Measurements from ENCODE around the gene SPAG16.
"Not testable (repeated sequence)": the region's sequence is repeated elsewhere in the genome, so short reads cannot be mapped to it uniquely, and the experiment has no call there.

Gene SPAG16

GRCh38 chr2:213627835-213628460, 343.7 kb downstream of the SPAG16 start:
- no peaks in the 10 kb centered on the region for H3K36me3 ChIP-seq (ENCODE audit: control insufficient read depth, insufficient read depth, low read length)
- WGBS, 2 experiments (ENCODE audit: insufficient coverage in 2 of 2), result 93% methylated on average over 2 of the region's 2 CpGs; no CpG with 5 or more reads in 1 of the 2 experiments
- peaks cover 4% of the 10 kb centered on the region for H3K9me3 ChIP-seq (ENCODE audit: control insufficient read depth, low read length)
- H3K4me1 ChIP-seq (ENCODE audit: control insufficient read depth, insufficient read depth, low read length, poor library complexity, severe bottlenecking), result no peaks in the 10 kb centered on the region
- no peak overlapping the region for H3K4me3 ChIP-seq (ENCODE audit: extremely low read depth, insufficient read depth, low read length, poor library complexity, severe bottlenecking)
- H3K27ac ChIP-seq (ENCODE audit: low read depth, low read length, severe bottlenecking), result no peak overlapping the region

- Histone ChIP-seq H3K36me3 (ENCODE audit: control insufficient read depth, insufficient read depth, low read length) (no peaks in the 10 kb centered on the region), H3K27ac (ENCODE audit: low read depth, low read length, severe bottlenecking) (no peak overlapping the region), H3K4me1 (ENCODE audit: control insufficient read depth, insufficient read depth, low read length, poor library complexity, severe bottlenecking) (no peaks in the 10 kb centered on the region), H3K4me3 (ENCODE audit: extremely low read depth, insufficient read depth, low read length, poor library complexity, severe bottlenecking) (no peak overlapping the region), H3K9me3 (ENCODE audit: control insufficient read depth, low read length) (no peaks in the 10 kb centered on the region)
- 86 to 90% methylated on average over 1 to 2 of the region's 3 CpGs for WGBS, 2 experiments (ENCODE audit: insufficient coverage in 2 of 2)
Measured at GRCh38 chr2:213640738-213641425, 356.6 kb downstream of the SPAG16 start.

- no peaks in the 10 kb centered on the region for H3K4me1 ChIP-seq (ENCODE audit: control insufficient read depth, insufficient read depth, low read length, poor library complexity, severe bottlenecking)
- H3K36me3 ChIP-seq (ENCODE audit: control insufficient read depth, insufficient read depth, low read length), result no peaks in the 10 kb centered on the region
- H3K4me3 ChIP-seq (ENCODE audit: extremely low read depth, insufficient read depth, low read length, poor library complexity, severe bottlenecking), result no peak overlapping the region
- H3K27ac ChIP-seq (ENCODE audit: low read depth, low read length, severe bottlenecking), result no peak overlapping the region
- H3K9me3 ChIP-seq (ENCODE audit: control insufficient read depth, low read length), result no peaks in the 10 kb centered on the region
- 87 to 89% methylated on average over 3 of the region's 4 CpGs for WGBS, 2 experiments (ENCODE audit: insufficient coverage in 2 of 2)
Measured at GRCh38 chr2:213644926-213645325, 360.7 kb downstream of the SPAG16 start.

GRCh38 chr2:213649176-213649575, 364.9 kb downstream of the SPAG16 start:
- Histone ChIP-seq H3K27ac (ENCODE audit: low read depth, low read length, severe bottlenecking) (no peak overlapping the region), H3K9me3 (ENCODE audit: control insufficient read depth, low read length) (no peaks in the 10 kb centered on the region), H3K4me3 (ENCODE audit: extremely low read depth, insufficient read depth, low read length, poor library complexity, severe bottlenecking) (no peak overlapping the region), H3K4me1 (ENCODE audit: control insufficient read depth, insufficient read depth, low read length, poor library complexity, severe bottlenecking) (no peaks in the 10 kb centered on the region), H3K36me3 (ENCODE audit: control insufficient read depth, insufficient read depth, low read length) (no peaks in the 10 kb centered on the region)
- WGBS, 2 experiments (ENCODE audit: insufficient coverage in 2 of 2), result no CpG with 5 or more reads among the region's 2 CpGs

- Histone ChIP-seq H3K27ac (ENCODE audit: low read depth, low read length, severe bottlenecking) (no peak overlapping the region), H3K4me1 (ENCODE audit: control insufficient read depth, insufficient read depth, low read length, poor library complexity, severe bottlenecking) (no peaks in the 10 kb centered on the region), H3K4me3 (ENCODE audit: extremely low read depth, insufficient read depth, low read length, poor library complexity, severe bottlenecking) (no peak overlapping the region), H3K36me3 (ENCODE audit: control insufficient read depth, insufficient read depth, low read length) (no peaks in the 10 kb centered on the region), H3K9me3 (ENCODE audit: control insufficient read depth, low read length) (peaks cover 16% of the 10 kb centered on the region)
Measured at GRCh38 chr2:213664817-213665216, 380.6 kb downstream of the SPAG16 start.

GRCh38 chr2:213669657-213670056, 385.4 kb downstream of the SPAG16 start:
- Histone ChIP-seq H3K4me1 (ENCODE audit: control insufficient read depth, insufficient read depth, low read length, poor library complexity, severe bottlenecking) (no peaks in the 10 kb centered on the region), H3K4me3 (ENCODE audit: extremely low read depth, insufficient read depth, low read length, poor library complexity, severe bottlenecking) (no peak overlapping the region), H3K9me3 (ENCODE audit: control insufficient read depth, low read length) (peaks cover 4% of the 10 kb centered on the region), H3K27ac (ENCODE audit: low read depth, low read length, severe bottlenecking) (no peak overlapping the region), H3K36me3 (ENCODE audit: control insufficient read depth, insufficient read depth, low read length) (no peaks in the 10 kb centered on the region)
- 60 to 93% methylated on average over 1 to 3 of the region's 4 CpGs for WGBS, 2 experiments (ENCODE audit: insufficient coverage in 2 of 2)

GRCh38 chr2:213678437-213679218, 394.4 kb downstream of the SPAG16 start:
- WGBS, 2 experiments (ENCODE audit: insufficient coverage in 2 of 2), result 87 to 93% methylated on average over 3 to 5 of the region's 6 CpGs
- Histone ChIP-seq H3K4me3 (ENCODE audit: extremely low read depth, insufficient read depth, low read length, poor library complexity, severe bottlenecking) (no peak overlapping the region), H3K9me3 (ENCODE audit: control insufficient read depth, low read length) (peaks cover 14% of the 10 kb centered on the region), H3K36me3 (ENCODE audit: control insufficient read depth, insufficient read depth, low read length) (no peaks in the 10 kb centered on the region), H3K4me1 (ENCODE audit: control insufficient read depth, insufficient read depth, low read length, poor library complexity, severe bottlenecking) (no peaks in the 10 kb centered on the region), H3K27ac (ENCODE audit: low read depth, low read length, severe bottlenecking) (no peak overlapping the region)

GRCh38 chr2:213679894-213680293, 395.6 kb downstream of the SPAG16 start:
- H3K4me3 ChIP-seq (ENCODE audit: extremely low read depth, insufficient read depth, low read length, poor library complexity, severe bottlenecking), result no peak overlapping the region
- H3K4me1 ChIP-seq (ENCODE audit: control insufficient read depth, insufficient read depth, low read length, poor library complexity, severe bottlenecking), result no peaks in the 10 kb centered on the region
- peaks cover 14% of the 10 kb centered on the region for H3K9me3 ChIP-seq (ENCODE audit: control insufficient read depth, low read length)
- WGBS, 2 experiments (ENCODE audit: insufficient coverage in 2 of 2), result no CpG with 5 or more reads among the region's 1 CpG
- H3K27ac ChIP-seq (ENCODE audit: low read depth, low read length, severe bottlenecking), result no peak overlapping the region
- H3K36me3 ChIP-seq (ENCODE audit: control insufficient read depth, insufficient read depth, low read length), result no peaks in the 10 kb centered on the region

GRCh38 chr2:213682276-213682675, 398.0 kb downstream of the SPAG16 start:
- WGBS, 2 experiments (ENCODE audit: insufficient coverage in 2 of 2), result 90 to 94% methylated on average over 2 of the region's 2 CpGs
- no peaks in the 10 kb centered on the region for H3K36me3 ChIP-seq (ENCODE audit: control insufficient read depth, insufficient read depth, low read length)
- H3K9me3 ChIP-seq (ENCODE audit: control insufficient read depth, low read length), result peaks cover 14% of the 10 kb centered on the region
- no peak overlapping the region for H3K27ac ChIP-seq (ENCODE audit: low read depth, low read length, severe bottlenecking)
- H3K4me1 ChIP-seq (ENCODE audit: control insufficient read depth, insufficient read depth, low read length, poor library complexity, severe bottlenecking), result no peaks in the 10 kb centered on the region
- no peak overlapping the region for H3K4me3 ChIP-seq (ENCODE audit: extremely low read depth, insufficient read depth, low read length, poor library complexity, severe bottlenecking)

- Histone ChIP-seq H3K4me3 (ENCODE audit: extremely low read depth, insufficient read depth, low read length, poor library complexity, severe bottlenecking) (no peak overlapping the region), H3K27ac (ENCODE audit: low read depth, low read length, severe bottlenecking) (no peak overlapping the region), H3K4me1 (ENCODE audit: control insufficient read depth, insufficient read depth, low read length, poor library complexity, severe bottlenecking) (no peaks in the 10 kb centered on the region), H3K36me3 (ENCODE audit: control insufficient read depth, insufficient read depth, low read length) (no peaks in the 10 kb centered on the region), H3K9me3 (ENCODE audit: control insufficient read depth, low read length) (no peaks in the 10 kb centered on the region)
Measured at GRCh38 chr2:213688133-213688532, 403.9 kb downstream of the SPAG16 start.

GRCh38 chr2:213688825-213689224, 404.6 kb downstream of the SPAG16 start:
- not testable (repeated sequence) for H3K9me3 ChIP-seq (ENCODE audit: control insufficient read depth, low read length); H3K27ac ChIP-seq (ENCODE audit: low read depth, low read length, severe bottlenecking); H3K36me3 ChIP-seq (ENCODE audit: control insufficient read depth, insufficient read depth, low read length); H3K4me3 ChIP-seq (ENCODE audit: extremely low read depth, insufficient read depth, low read length, poor library complexity, severe bottlenecking); H3K4me1 ChIP-seq (ENCODE audit: control insufficient read depth, insufficient read depth, low read length, poor library complexity, severe bottlenecking)
- 100% methylated on average over 1 to 2 of the region's 3 CpGs for WGBS, 2 experiments (ENCODE audit: insufficient coverage in 2 of 2)
